H9 (cell line): Measurements from ENCODE around the gene PDCD2. TPM values are rescaled to one million over a fixed set of nuclear protein-coding genes. Genes with fewer than 3 reads are reported as not detected.

Experiments
- DNase-seq: peaks from one replicate; pipeline ENCODE4 v3.0.0-alpha.2; 2017
- H2AFZ ChIP-seq: one replicate; pipeline ENCODE4 v1.6.1; 2013; ENCODE audit warnings: mild to moderate bottlenecking, low read length, control low read depth, moderate library complexity
- H2AK5ac ChIP-seq: 2 replicates; pipeline ENCODE4 v1.6.1; 2013; ENCODE audit warnings: low read length, control low read depth, mixed read lengths; ENCODE audit not compliant: insufficient read length
- H2BK120ac ChIP-seq: one replicate; pipeline ENCODE4 v1.6.1; 2013; ENCODE audit warnings: low read depth, mild to moderate bottlenecking, low read length, control low read depth, inconsistent platforms; ENCODE audit not compliant: poor library complexity, severe bottlenecking
- H2BK12ac ChIP-seq: 2 replicates; pipeline ENCODE4 v1.6.1; 2013; ENCODE audit warnings: low read length, control low read depth, mixed read lengths, low read depth; ENCODE audit not compliant: insufficient read length
- H2BK15ac ChIP-seq: 2 replicates; pipeline ENCODE4 v1.6.1; 2013; ENCODE audit warnings: low read depth, low read length, control low read depth
- H2BK20ac ChIP-seq: one replicate; pipeline ENCODE4 v1.6.1; 2013; ENCODE audit warnings: low read depth, mild to moderate bottlenecking, low read length, control low read depth, inconsistent platforms; ENCODE audit not compliant: poor library complexity, severe bottlenecking
- H2BK5ac ChIP-seq: 2 replicates; pipeline ENCODE4 v1.6.1; 2013; ENCODE audit warnings: low read length, control low read depth, mixed read lengths; ENCODE audit not compliant: insufficient read length
- H3K14ac ChIP-seq: 2 replicates; pipeline ENCODE4 v1.6.1; 2013; ENCODE audit warnings: low read length, control low read depth; ENCODE audit not compliant: insufficient read depth
- H3K18ac ChIP-seq: 2 replicates; pipeline ENCODE4 v1.6.1; 2013; ENCODE audit warnings: low read depth, mild to moderate bottlenecking, mixed read lengths, low read length, control low read depth; ENCODE audit not compliant: insufficient read length
- H3K23ac ChIP-seq: 2 replicates; pipeline ENCODE4 v1.6.1; 2013; ENCODE audit warnings: low read length, control low read depth, mixed read lengths, low read depth; ENCODE audit not compliant: insufficient read length
- H3K23me2 ChIP-seq: 2 replicates; pipeline ENCODE4 v1.6.1; 2013; ENCODE audit warnings: low read depth, mild to moderate bottlenecking, mixed read lengths, low read length, control low read depth; ENCODE audit not compliant: insufficient read length, poor library complexity, severe bottlenecking
- H3K27ac ChIP-seq: 2 replicates; pipeline ENCODE4 v1.5.1; 2013; ENCODE audit warnings: low read length, control low read depth, mixed read lengths, low read depth; ENCODE audit not compliant: insufficient read length
- H3K27me3 ChIP-seq: 2 replicates; pipeline ENCODE4 v1.6.1; 2013; ENCODE audit warnings: low read length, control low read depth, inconsistent platforms; ENCODE audit not compliant: insufficient read depth
- H3K4ac ChIP-seq: 2 replicates; pipeline ENCODE4 v1.6.1; 2013; ENCODE audit warnings: low read depth, mild to moderate bottlenecking, control low read depth, inconsistent platforms, low read length, moderate library complexity
- H3K4me1 ChIP-seq: 2 replicates; pipeline ENCODE4 v1.6.1; 2013; ENCODE audit warnings: low read length, control low read depth, inconsistent platforms; ENCODE audit not compliant: insufficient read depth
- H3K4me2 ChIP-seq: 2 replicates; pipeline ENCODE4 v1.6.1; 2013; ENCODE audit warnings: low read length, control low read depth, mixed read lengths; ENCODE audit not compliant: insufficient read length, insufficient read depth
- H3K56ac ChIP-seq: 2 replicates; pipeline ENCODE4 v1.6.1; 2013; ENCODE audit warnings: low read depth, mild to moderate bottlenecking, mixed read lengths, low read length, control low read depth; ENCODE audit not compliant: insufficient read length
- H3K79me1 ChIP-seq: 2 replicates; pipeline ENCODE4 v1.6.1; 2013; ENCODE audit warnings: low read depth, mild to moderate bottlenecking, moderate library complexity, low read length, control low read depth, inconsistent platforms; ENCODE audit not compliant: insufficient read depth, poor library complexity, severe bottlenecking
- H3K79me2 ChIP-seq: 2 replicates; pipeline ENCODE4 v1.6.1; 2013; ENCODE audit warnings: low read length, control low read depth, inconsistent platforms; ENCODE audit not compliant: insufficient read depth
- H3K9ac ChIP-seq: 2 replicates; pipeline ENCODE4 v1.6.1; 2013; ENCODE audit warnings: low read length, control low read depth, mixed read lengths; ENCODE audit not compliant: insufficient read length; ENCODE audit errors: extremely low read depth
- H3K9me3 ChIP-seq: one replicate; pipeline ENCODE4 v1.6.1; 2013; ENCODE audit warnings: low read depth, low read length, inconsistent platforms; ENCODE audit not compliant: control insufficient read depth
- H3T11ph ChIP-seq: one replicate; pipeline ENCODE4 v1.6.1; 2013; ENCODE audit warnings: mild to moderate bottlenecking, low read length, control low read depth, inconsistent platforms
- H4K20me1 ChIP-seq: one replicate; pipeline ENCODE4 v1.6.1; 2013; ENCODE audit not compliant: control insufficient read depth, insufficient read length, insufficient read depth
- H4K5ac ChIP-seq: 2 replicates; pipeline ENCODE4 v1.6.1; 2013; ENCODE audit warnings: low read depth, mild to moderate bottlenecking, mixed read lengths, low read length, control low read depth; ENCODE audit not compliant: insufficient read length
- H4K8ac ChIP-seq: replicated peaks from 2 replicates; pipeline ENCODE4 v1.6.1; 2013; ENCODE audit warnings: low read length, control low read depth, mixed read lengths, low read depth; ENCODE audit not compliant: insufficient read length
- H4K91ac ChIP-seq: 2 replicates; pipeline ENCODE4 v1.6.1; 2013; ENCODE audit warnings: low read depth, mild to moderate bottlenecking, moderate library complexity, mixed read lengths, low read length, control low read depth; ENCODE audit not compliant: insufficient read length
- H3K27ac Mint-ChIP-seq, 3 experiments: 2 replicates in 2 of 3; 3 replicates in 1 of 3; pipeline ENCODE4 v1.8.0; 2020 to 2021; ENCODE audit warnings: mixed read lengths in 3 of 3, mild to moderate bottlenecking in 1 of 3, moderate library complexity in 1 of 3
- H3K27me3 Mint-ChIP-seq: 2 replicates; pipeline ENCODE4 v1.8.0; 2021; ENCODE audit warnings: low read depth, mild to moderate bottlenecking, moderate library complexity, mixed read lengths
- H3K36me3 Mint-ChIP-seq, 3 experiments: 2 replicates in 2 of 3; 3 replicates in 1 of 3; pipeline ENCODE4 v1.8.0; 2020 to 2021; ENCODE audit warnings: low read depth in 3 of 3, mixed read lengths in 3 of 3; ENCODE audit not compliant: insufficient read depth in 1 of 3
- H3K4me1 Mint-ChIP-seq, 2 experiments: 2 replicates each; pipeline ENCODE4 v1.8.0; 2020; ENCODE audit warnings: mixed read lengths in 2 of 2
- H3K4me3 Mint-ChIP-seq, 2 experiments: 2 replicates in 1 of 2; 3 replicates in 1 of 2; pipeline ENCODE4 v1.8.0; 2020 to 2021; ENCODE audit warnings: mild to moderate bottlenecking in 2 of 2, mixed read lengths in 2 of 2, moderate library complexity in 1 of 2
- H3K9me3 Mint-ChIP-seq, 2 experiments: 2 replicates in 1 of 2; 3 replicates in 1 of 2; pipeline ENCODE4 v1.8.0; 2020; ENCODE audit warnings: mild to moderate bottlenecking in 2 of 2, mixed read lengths in 2 of 2, moderate library complexity in 1 of 2
- CTCF ChIP-seq: fragments of 200-600 bp; sonication (generic); conservative IDR thresholded peaks from 3 replicates; pipeline ENCODE4 v1.8.0; 2021; ENCODE audit warnings: antibody characterized with exemption, mild to moderate bottlenecking
- WGBS: extraction: QIAGEN DNeasy Blood & Tissue Kit; methylation state at CpG from one replicate; pipeline ENCODE4 v1.1.7; 2013; ENCODE audit warnings: missing lambda C conversion rate, low lambda C conversion rate, mixed read lengths; ENCODE audit not compliant: insufficient read length; ENCODE audit errors: extremely low coverage; 5-methylcytosine and 5-hydroxymethylcytosine counted together
- total RNA-seq: library from RNA; stranded (reverse); gene quantifications from 2 replicates; pipeline ENCODE4 v1.2.1, GENCODE V29; 2021

PDCD2 gene
- total RNA-seq, 1 experiment from 2014 or later = 78.5 TPM

GRCh38 chr6:170552765-170553533, 31.5 kb downstream of the PDCD2 start, which contains the start of gene PSMB1:
PSMB1 (minus strand) TSS chr6:170553307; CDS start chr6:170553242, 65 bp downstream.
- Histone ChIP-seq H3K27me3 (no peaks in the 10 kb centered on the region), H3K4me1 (no peaks in the 10 kb centered on the region), H3K18ac (peak within 1 kb of the TSS; percentile 95), H3K79me1 (peaks cover 5% of the 10 kb centered on the region), H3T11ph (no peak within 1 kb of the TSS), H4K20me1 (no peaks in the 10 kb centered on the region), H2BK20ac (no peak within 1 kb of the TSS), H3K27ac (peak within 1 kb of the TSS; percentile 42), H3K9ac (peak within 1 kb of the TSS; percentile 95), H4K8ac (no peak within 1 kb of the TSS), H4K91ac (no peak within 1 kb of the TSS), H3K14ac (peak within 1 kb of the TSS; percentile 92; the same call in 1 of the 2 replicates), H2BK12ac (no peak within 1 kb of the TSS), H2AK5ac (no peak within 1 kb of the TSS), H3K23me2 (peaks cover 4% of the 10 kb centered on the region), H3K79me2 (peaks cover 56% of the 10 kb centered on the region), H2BK15ac (no peak within 1 kb of the TSS), H3K4ac (no peak within 1 kb of the TSS), H2BK5ac (peak within 1 kb of the TSS; percentile 75), H3K56ac (peak within 1 kb of the TSS; percentile 52), H2AFZ (peak within 1 kb of the TSS; percentile 63), H2BK120ac (peak within 1 kb of the TSS; percentile 52), H3K4me2 (peak within 1 kb of the TSS; percentile 87), H4K5ac (no peak within 1 kb of the TSS), H3K23ac (no peak within 1 kb of the TSS), H3K9me3 (no peaks in the 10 kb centered on the region)
- Mint-ChIP-seq H3K9me3 (no peaks in the 10 kb centered on the region), H3K4me3 (no peak within 1 kb of the TSS), H3K27me3 (no peaks in the 10 kb centered on the region), H3K36me3 (peaks cover 11 to 35% (median 23%) of the 10 kb centered on the region in 3 experiments; a peak in 6 of 7 replicates), H3K4me1 (peaks cover 13 to 16% of the 10 kb centered on the region in 2 experiments), H3K27ac (no peak within 1 kb of the TSS)
- no CpG with 5 or more reads among the region's 41 CpGs for WGBS
- peak; percentile 95 for DNase-seq
- TF ChIP-seq CTCF = no peak
